VCaP (cell line): ENCODE data around the gene TCF12.

ENCODE experiments used
- H3K27ac ChIP-seq: fragments of 450-650 bp; 2 replicates; pipeline ENCODE4 v1.5.1; 2017
- CTCF ChIP-seq: fragments of 450-650 bp; conservative IDR thresholded peaks from 2 replicates; pipeline ENCODE4 v1.5.1; 2017; ENCODE audit warnings: mild to moderate bottlenecking, moderate library complexity

Gene TCF12

GRCh38 chr15:57079931-57080620 lies 161.6 kb downstream of the TCF12 start:
- TF ChIP-seq CTCF: no peak
- no peak overlapping the region for H3K27ac ChIP-seq

- TF ChIP-seq CTCF: no peak
- H3K27ac ChIP-seq: peak overlapping the region; percentile 64
Observed at GRCh38 chr15:57082054-57082728, 163.7 kb downstream of the TCF12 start.

GRCh38 chr15:57084192-57084591 lies 165.7 kb downstream of the TCF12 start:
- TF ChIP-seq CTCF: no peak

GRCh38 chr15:57085267-57085666 lies 166.8 kb downstream of the TCF12 start:
- no peak for TF ChIP-seq CTCF
- H3K27ac ChIP-seq: no peak overlapping the region

More at GRCh38 chr15:57084192-57084591, 165.7 kb downstream of the TCF12 start:
- H3K27ac ChIP-seq: no peak overlapping the region

GRCh38 chr15:57086857-57087427 lies 168.5 kb downstream of the TCF12 start:
- H3K27ac ChIP-seq: no peak overlapping the region
- no peak for TF ChIP-seq CTCF

GRCh38 chr15:57089815-57090495 lies 171.5 kb downstream of the TCF12 start:
- TF ChIP-seq CTCF: no peak
- no peak overlapping the region for H3K27ac ChIP-seq

GRCh38 chr15:57090496-57090859 lies 172.0 kb downstream of the TCF12 start:
- no peak for TF ChIP-seq CTCF
- H3K27ac ChIP-seq: no peak overlapping the region
